ENCODE results near the gene CNIH1. TPM values are rescaled to one million over a fixed set of nuclear protein-coding genes. Genes with fewer than 3 reads are reported as not detected.

The CNIH1 gene
- total and polyA plus RNA-seq, 2 of the 13 experiments (the other 11 are each of a cell fraction or from before 2014, with no cell fraction given): 166 to 421 TPM

- TF ChIP-seq MYPOP (CRISPR knock-in tag; IDR thresholded peaks at IDR 0.05) (peak; percentile 24; the same call in 1 of the 2 replicates), AGO2 (optimal IDR thresholded peaks at IDR 0.05; ENCODE audit: low read depth, low read length) (no peak), DDIT3 (CRISPR knock-in tag; IDR thresholded peaks at IDR 0.05) (no peak), ZNF800 (CRISPR knock-in tag; IDR thresholded peaks at IDR 0.05) (0 out of 2 replicates have a peak, but pooled peaks have one; percentile 27), MEIS2 (CRISPR knock-in tag; IDR thresholded peaks at IDR 0.05) (no peak; the same call in 1 of the 2 replicates), CBFB (CRISPR knock-in tag; IDR thresholded peaks at IDR 0.05) (no peak), ZKSCAN5 (CRISPR knock-in tag; IDR thresholded peaks at IDR 0.05) (no peak), PHF5A (CRISPR knock-in tag; IDR thresholded peaks at IDR 0.05; ENCODE audit: low read depth, unreplicated experiment) (peak; percentile 47), ZNF121 (CRISPR knock-in tag; IDR thresholded peaks at IDR 0.05) (no peak), SMARCE1 (IDR thresholded peaks at IDR 0.05; ENCODE audit: borderline replicate concordance) (no peak), ZNF740 (CRISPR knock-in tag; IDR thresholded peaks at IDR 0.05) (no peak), NPAS2 (CRISPR knock-in tag; IDR thresholded peaks at IDR 0.05; ENCODE audit: borderline replicate concordance) (no peak), KIAA2018 (CRISPR knock-in tag; IDR thresholded peaks at IDR 0.05; ENCODE audit: borderline replicate concordance) (no peak), ZFX (CRISPR knock-in tag; IDR thresholded peaks at IDR 0.05; ENCODE audit: low read depth) (no peak), SYNCRIP (IDR thresholded peaks at IDR 0.05; ENCODE audit: insufficient read depth, low read depth, low read length) (no peak), JUN (CRISPR knock-in tag; IDR thresholded peaks at IDR 0.05) (peak; percentile 81; the same call in 1 of the 2 replicates), ZMAT3 (CRISPR knock-in tag; conservative IDR thresholded peaks at IDR 0.05) (no peak), REPIN1 (CRISPR knock-in tag; IDR thresholded peaks at IDR 0.05; ENCODE audit: borderline replicate concordance, low read depth) (no peak), MAFF (IDR thresholded peaks at IDR 0.05; ENCODE audit: low read depth, low read length) (peak; percentile 64; the same call in 1 of the 2 replicates)
These were observed 6.1 kb upstream of the CNIH1 start (continued) for GRCh38 chr14:54447231-54447692.

Data from HepG2 (cell line).